H1 (cell line): ENCODE results near the gene TMCC1. TPM values are rescaled to one million over a fixed set of nuclear protein-coding genes. Genes with fewer than 3 reads are reported as not detected.

Experiments
- CTBP2 ChIP-seq: IDR thresholded peaks from 2 replicates; pipeline ENCODE4 v1.7.0; 2011; ENCODE audit warnings: borderline replicate concordance, mild to moderate bottlenecking, moderate library complexity, mixed read lengths, low read length; ENCODE audit not compliant: insufficient read depth, insufficient read length
- RNF2 ChIP-seq: fragments of 200-900, 300-1000 bp; sonication (generic); IDR thresholded peaks from 2 replicates; pipeline ENCODE4 v1.7.1; 2016; ENCODE audit warnings: borderline replicate concordance, low read depth, mild to moderate bottlenecking, antibody characterized with exemption, low read length; ENCODE audit not compliant: poor library complexity, severe bottlenecking; ENCODE audit errors: missing control alignments
- SP2 ChIP-seq: IDR thresholded peaks from 2 replicates; pipeline ENCODE4 v1.6.1; 2012; ENCODE audit warnings: mild to moderate bottlenecking, low read length, inconsistent platforms
- TCF12 ChIP-seq: IDR thresholded peaks from 2 replicates; pipeline ENCODE4 v1.6.1; 2011; ENCODE audit warnings: low read depth, mild to moderate bottlenecking, low read length
- polyA plus RNA-seq, 7 experiments: library from polyadenylated mRNA; depleted of rRNA in 3 of 7; stranded (reverse) in 5 of 7; unstranded in 2 of 7; fragments of >200 nt in 5 of 7; fragments of 200-250 nt in 2 of 7; gene quantifications; 1 replicate in 5 of 7; 2 replicates in 1 of 7; 4 replicates in 1 of 7; pipeline versions ENCODE4 v1.2.1 to v1.2.3, GENCODE V29; 2011 to 2013; ENCODE audit warnings: missing spikeins in 2 of 7, mixed read lengths in 2 of 7
- total RNA-seq: library from RNA; stranded (reverse); fragmentation: NEBNext Ultra II Directional; extraction: Animal tissue kit (Norgen Biotek cat#: 25700); gene quantifications from 2 replicates; pipeline ENCODE4 v1.2.1, GENCODE V29; 2021
- TF ChIP-seq, protein P1 (sequence below): fragments of 300-600 bp; sonication (generic); IDR thresholded peaks from 2 replicates; pipeline ENCODE4 v1.7.1; 2012; ENCODE audit warnings: low read length, moderate library complexity, mild to moderate bottlenecking, inconsistent platforms; ENCODE audit not compliant: insufficient replicate concordance
- TF ChIP-seq, protein P2 (sequence below): IDR thresholded peaks from 2 replicates; pipeline ENCODE4 v1.6.1; 2012; ENCODE audit warnings: inconsistent platforms

Gene TMCC1
- total and polyA plus RNA-seq, 2 of the 8 experiments (the other 6 are each of a cell fraction or from before 2014, with no cell fraction given): 10.4 to 27.1 TPM

DNA sequence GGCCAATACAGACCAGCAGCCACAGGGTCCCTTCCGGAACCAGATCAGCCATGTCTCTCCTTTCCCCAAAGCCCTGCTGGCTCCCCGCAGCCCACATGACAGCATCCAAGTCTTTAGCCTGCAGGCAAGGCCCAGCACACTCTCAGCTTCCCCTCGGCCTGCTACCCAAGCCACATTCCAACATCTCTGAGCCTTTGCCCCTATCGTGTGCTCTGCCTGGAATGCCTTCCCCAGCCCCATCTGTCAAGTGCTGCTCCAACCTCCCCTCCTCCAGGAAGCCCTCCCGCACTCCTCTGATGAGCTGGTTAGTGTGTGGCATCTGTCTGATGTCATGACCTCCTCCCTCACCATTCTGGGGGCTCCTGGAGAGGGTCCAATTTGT lies 295.5 kb downstream of the TMCC1 start (continued):
- TF ChIP-seq, protein P1, sequence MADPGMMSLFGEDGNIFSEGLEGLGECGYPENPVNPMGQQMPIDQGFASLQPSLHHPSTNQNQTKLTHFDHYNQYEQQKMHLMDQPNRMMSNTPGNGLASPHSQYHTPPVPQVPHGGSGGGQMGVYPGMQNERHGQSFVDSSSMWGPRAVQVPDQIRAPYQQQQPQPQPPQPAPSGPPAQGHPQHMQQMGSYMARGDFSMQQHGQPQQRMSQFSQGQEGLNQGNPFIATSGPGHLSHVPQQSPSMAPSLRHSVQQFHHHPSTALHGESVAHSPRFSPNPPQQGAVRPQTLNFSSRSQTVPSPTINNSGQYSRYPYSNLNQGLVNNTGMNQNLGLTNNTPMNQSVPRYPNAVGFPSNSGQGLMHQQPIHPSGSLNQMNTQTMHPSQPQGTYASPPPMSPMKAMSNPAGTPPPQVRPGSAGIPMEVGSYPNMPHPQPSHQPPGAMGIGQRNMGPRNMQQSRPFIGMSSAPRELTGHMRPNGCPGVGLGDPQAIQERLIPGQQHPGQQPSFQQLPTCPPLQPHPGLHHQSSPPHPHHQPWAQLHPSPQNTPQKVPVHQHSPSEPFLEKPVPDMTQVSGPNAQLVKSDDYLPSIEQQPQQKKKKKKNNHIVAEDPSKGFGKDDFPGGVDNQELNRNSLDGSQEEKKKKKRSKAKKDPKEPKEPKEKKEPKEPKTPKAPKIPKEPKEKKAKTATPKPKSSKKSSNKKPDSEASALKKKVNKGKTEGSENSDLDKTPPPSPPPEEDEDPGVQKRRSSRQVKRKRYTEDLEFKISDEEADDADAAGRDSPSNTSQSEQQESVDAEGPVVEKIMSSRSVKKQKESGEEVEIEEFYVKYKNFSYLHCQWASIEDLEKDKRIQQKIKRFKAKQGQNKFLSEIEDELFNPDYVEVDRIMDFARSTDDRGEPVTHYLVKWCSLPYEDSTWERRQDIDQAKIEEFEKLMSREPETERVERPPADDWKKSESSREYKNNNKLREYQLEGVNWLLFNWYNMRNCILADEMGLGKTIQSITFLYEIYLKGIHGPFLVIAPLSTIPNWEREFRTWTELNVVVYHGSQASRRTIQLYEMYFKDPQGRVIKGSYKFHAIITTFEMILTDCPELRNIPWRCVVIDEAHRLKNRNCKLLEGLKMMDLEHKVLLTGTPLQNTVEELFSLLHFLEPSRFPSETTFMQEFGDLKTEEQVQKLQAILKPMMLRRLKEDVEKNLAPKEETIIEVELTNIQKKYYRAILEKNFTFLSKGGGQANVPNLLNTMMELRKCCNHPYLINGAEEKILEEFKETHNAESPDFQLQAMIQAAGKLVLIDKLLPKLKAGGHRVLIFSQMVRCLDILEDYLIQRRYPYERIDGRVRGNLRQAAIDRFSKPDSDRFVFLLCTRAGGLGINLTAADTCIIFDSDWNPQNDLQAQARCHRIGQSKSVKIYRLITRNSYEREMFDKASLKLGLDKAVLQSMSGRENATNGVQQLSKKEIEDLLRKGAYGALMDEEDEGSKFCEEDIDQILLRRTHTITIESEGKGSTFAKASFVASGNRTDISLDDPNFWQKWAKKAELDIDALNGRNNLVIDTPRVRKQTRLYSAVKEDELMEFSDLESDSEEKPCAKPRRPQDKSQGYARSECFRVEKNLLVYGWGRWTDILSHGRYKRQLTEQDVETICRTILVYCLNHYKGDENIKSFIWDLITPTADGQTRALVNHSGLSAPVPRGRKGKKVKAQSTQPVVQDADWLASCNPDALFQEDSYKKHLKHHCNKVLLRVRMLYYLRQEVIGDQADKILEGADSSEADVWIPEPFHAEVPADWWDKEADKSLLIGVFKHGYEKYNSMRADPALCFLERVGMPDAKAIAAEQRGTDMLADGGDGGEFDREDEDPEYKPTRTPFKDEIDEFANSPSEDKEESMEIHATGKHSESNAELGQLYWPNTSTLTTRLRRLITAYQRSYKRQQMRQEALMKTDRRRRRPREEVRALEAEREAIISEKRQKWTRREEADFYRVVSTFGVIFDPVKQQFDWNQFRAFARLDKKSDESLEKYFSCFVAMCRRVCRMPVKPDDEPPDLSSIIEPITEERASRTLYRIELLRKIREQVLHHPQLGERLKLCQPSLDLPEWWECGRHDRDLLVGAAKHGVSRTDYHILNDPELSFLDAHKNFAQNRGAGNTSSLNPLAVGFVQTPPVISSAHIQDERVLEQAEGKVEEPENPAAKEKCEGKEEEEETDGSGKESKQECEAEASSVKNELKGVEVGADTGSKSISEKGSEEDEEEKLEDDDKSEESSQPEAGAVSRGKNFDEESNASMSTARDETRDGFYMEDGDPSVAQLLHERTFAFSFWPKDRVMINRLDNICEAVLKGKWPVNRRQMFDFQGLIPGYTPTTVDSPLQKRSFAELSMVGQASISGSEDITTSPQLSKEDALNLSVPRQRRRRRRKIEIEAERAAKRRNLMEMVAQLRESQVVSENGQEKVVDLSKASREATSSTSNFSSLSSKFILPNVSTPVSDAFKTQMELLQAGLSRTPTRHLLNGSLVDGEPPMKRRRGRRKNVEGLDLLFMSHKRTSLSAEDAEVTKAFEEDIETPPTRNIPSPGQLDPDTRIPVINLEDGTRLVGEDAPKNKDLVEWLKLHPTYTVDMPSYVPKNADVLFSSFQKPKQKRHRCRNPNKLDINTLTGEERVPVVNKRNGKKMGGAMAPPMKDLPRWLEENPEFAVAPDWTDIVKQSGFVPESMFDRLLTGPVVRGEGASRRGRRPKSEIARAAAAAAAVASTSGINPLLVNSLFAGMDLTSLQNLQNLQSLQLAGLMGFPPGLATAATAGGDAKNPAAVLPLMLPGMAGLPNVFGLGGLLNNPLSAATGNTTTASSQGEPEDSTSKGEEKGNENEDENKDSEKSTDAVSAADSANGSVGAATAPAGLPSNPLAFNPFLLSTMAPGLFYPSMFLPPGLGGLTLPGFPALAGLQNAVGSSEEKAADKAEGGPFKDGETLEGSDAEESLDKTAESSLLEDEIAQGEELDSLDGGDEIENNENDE: no peak
- TF ChIP-seq RNF2 (no peak), SP2 (no peak), TCF12 (no peak), CTBP2 (peak; percentile 39)
- TF ChIP-seq, protein P2, sequence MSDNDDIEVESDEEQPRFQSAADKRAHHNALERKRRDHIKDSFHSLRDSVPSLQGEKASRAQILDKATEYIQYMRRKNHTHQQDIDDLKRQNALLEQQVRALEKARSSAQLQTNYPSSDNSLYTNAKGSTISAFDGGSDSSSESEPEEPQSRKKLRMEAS: peak; percentile 30; the same call in 1 of the 2 replicates
